Endothelial cell of umbilical vein (primary cell): Measurements from ENCODE around the gene ZNF222. TPM values are rescaled to one million over a fixed set of nuclear protein-coding genes. Genes with fewer than 3 reads are reported as not detected.

Source experiments
- BruUV-seq: library from RNA; stranded (reverse); fragments of 400-500 nt; replicated peaks from 2 replicates; lab custom pipeline; 2021; lab: Mats Ljungman, UMichigan
- CTCF ChIA-PET: fragments of 300-600, 350-600 bp; sonication (Branson Sonifier 250); formaldehyde crosslinking; loops from one replicate; lab custom pipeline; 2021; ENCODE audit warnings: antibody characterized with exemption, inconsistent platforms; lab: Charles Lee
- POLR2A ChIA-PET: fragments of 300-600, 350-600 bp; sonication (Branson Sonifier 250); formaldehyde crosslinking; loops from one replicate; lab custom pipeline; 2021; ENCODE audit warnings: antibody characterized with exemption, inconsistent platforms; lab: Charles Lee
- DNase-seq: peaks from one replicate; pipeline ENCODE4 v3.0.0-alpha.2; 2011; ENCODE audit warnings: low read depth, low spot score
- FAIRE-seq: peaks from 2 replicates; lab custom pipeline; 2011; peaks lifted over from hg19 to GRCh38; lab: Jason Lieb, UNC
- H2AFZ ChIP-seq: 2 replicates; pipeline ENCODE4 v1.6.0; 2012; ENCODE audit warnings: low read depth, low read length, control low read depth, inconsistent platforms
- H3K27ac ChIP-seq: 2 replicates; pipeline ENCODE4 v1.5.1; 2011; ENCODE audit warnings: low read depth, mild to moderate bottlenecking, control low read depth, low read length, moderate library complexity; ENCODE audit not compliant: insufficient read depth
- H3K27me3 ChIP-seq, 2 experiments: 2 replicates each; pipeline versions ENCODE4 v1.6.0 to v1.6.1; 2011; ENCODE audit warnings: low read length in 2 of 2, mixed read lengths in 1 of 2; ENCODE audit not compliant: control insufficient read depth in 2 of 2, insufficient read depth in 2 of 2
- H3K36me3 ChIP-seq, 2 experiments: 2 replicates in 1 of 2; 3 replicates in 1 of 2; pipeline ENCODE4 v1.5.1; 2011; ENCODE audit warnings: low read length in 2 of 2, mild to moderate bottlenecking in 1 of 2, moderate library complexity in 1 of 2; ENCODE audit not compliant: control insufficient read depth in 2 of 2, insufficient read depth in 2 of 2; ENCODE audit errors: extremely low read depth in 1 of 2
- H3K4me1 ChIP-seq: 3 replicates; pipeline ENCODE4 v1.5.1; 2011; ENCODE audit warnings: mild to moderate bottlenecking, low read length; ENCODE audit not compliant: control insufficient read depth, insufficient read depth; ENCODE audit errors: extremely low read depth
- H3K4me2 ChIP-seq: 2 replicates; pipeline ENCODE4 v1.6.1; 2011; ENCODE audit warnings: low read length, control low read depth, mixed read lengths; ENCODE audit not compliant: insufficient read depth
- H3K4me3 ChIP-seq, 3 experiments: fragments of 200-600 bp in 1 of 3; sonication (generic), shearing (Covaris generic) in 1 of 3; replicated peaks in 1 of 3; 2 replicates each; pipeline ENCODE4 v1.5.1; 2011 to 2016; ENCODE audit warnings: control low read depth in 3 of 3, low read length in 3 of 3, mild to moderate bottlenecking in 2 of 3, inconsistent platforms in 1 of 3, low read depth in 1 of 3, moderate library complexity in 1 of 3; ENCODE audit not compliant: insufficient read depth in 1 of 3
- H3K79me2 ChIP-seq: 2 replicates; pipeline ENCODE4 v1.6.0; 2012; ENCODE audit warnings: low read length, inconsistent platforms; ENCODE audit not compliant: control insufficient read depth, insufficient read depth
- H3K9ac ChIP-seq: replicated peaks from 2 replicates; pipeline ENCODE3; 2011; ENCODE audit warnings: low read length, control low read depth; ENCODE audit not compliant: insufficient read depth; ENCODE audit errors: extremely low read depth
- H3K9me1 ChIP-seq: replicated peaks from 3 replicates; pipeline ENCODE4 v1.6.0; 2011; ENCODE audit warnings: mild to moderate bottlenecking, low read length; ENCODE audit not compliant: control insufficient read depth, insufficient read depth; ENCODE audit errors: extremely low read depth
- H3K9me3 ChIP-seq: replicated peaks from 2 replicates; pipeline ENCODE4 v1.5.1; 2012; ENCODE audit warnings: low read length, inconsistent platforms; ENCODE audit not compliant: control insufficient read depth, insufficient read depth
- H4K20me1 ChIP-seq: replicated peaks from 2 replicates; pipeline ENCODE3; 2011; ENCODE audit warnings: mild to moderate bottlenecking, low read length; ENCODE audit not compliant: control insufficient read depth, insufficient read depth; ENCODE audit errors: extremely low read depth
- EZH2 ChIP-seq: IDR thresholded peaks from 2 replicates; pipeline ENCODE4 v1.6.1; 2012; ENCODE audit warnings: borderline replicate concordance, low read depth, mild to moderate bottlenecking, moderate library complexity, low read length, inconsistent platforms; ENCODE audit not compliant: severe bottlenecking
- FOS ChIP-seq: IDR thresholded peaks from 2 replicates; pipeline ENCODE4 v1.6.1; 2011; ENCODE audit warnings: mild to moderate bottlenecking, low read length, moderate library complexity, borderline replicate concordance; ENCODE audit not compliant: insufficient read depth
- GATA2 ChIP-seq: IDR thresholded peaks from 2 replicates; pipeline ENCODE4 v1.7.0; 2011; ENCODE audit warnings: low read depth, mild to moderate bottlenecking, moderate library complexity, mixed read lengths, low read length; ENCODE audit not compliant: insufficient read length, insufficient read depth
- JUN ChIP-seq: IDR thresholded peaks from 2 replicates; pipeline ENCODE4 v1.6.1; 2011; ENCODE audit warnings: borderline replicate concordance, low read depth; ENCODE audit not compliant: insufficient read length, insufficient read depth
- MYC ChIP-seq: IDR thresholded peaks from one replicate; pipeline ENCODE4 v1.6.1; 2011; ENCODE audit warnings: mild to moderate bottlenecking, low read depth, low read length
- POLR2A ChIP-seq: IDR thresholded peaks from 2 replicates; pipeline ENCODE4 v1.6.1; 2012; ENCODE audit warnings: low read depth, mild to moderate bottlenecking, control low read depth, low read length
- POLR2AphosphoS5 ChIP-seq: IDR thresholded peaks from 2 replicates; pipeline ENCODE4 v1.6.1; 2012; ENCODE audit warnings: low read depth, mild to moderate bottlenecking, control low read depth, low read length, moderate library complexity; ENCODE audit not compliant: insufficient read depth
- dilution Hi-C: fragments of 300-500 bp; cut with MboI; formaldehyde crosslinking; loops from one replicate; pipeline ENCODE4 v1.15.0; 2019; ENCODE audit warnings: low sequenced_read_pairs; ENCODE audit not compliant: extremely low pct_ligation_motif_present
- intact Hi-C: fragments of 100-400 bp; cut with micrococcal nuclease; formaldehyde crosslinking; loops from one replicate; pipeline ENCODE4 v1.10.0; 2022
- polyA plus RNA-seq, 4 experiments: library from polyadenylated mRNA; depleted of rRNA in 3 of 4; stranded (reverse) in 3 of 4; unstranded in 1 of 4; fragments of >200 nt; gene quantifications; 2 replicates each; pipeline versions ENCODE4 v1.2.1 to v1.2.3, GENCODE V29; 2011 to 2012; ENCODE audit warnings: missing spikeins in 1 of 4
- total RNA-seq: library from RNA; stranded (reverse); gene quantifications from 2 replicates; pipeline ENCODE4 v1.2.3, GENCODE V29; 2021
- TF ChIP-seq, protein P1 (sequence below): IDR thresholded peaks from 2 replicates; pipeline ENCODE4 v1.6.1; 2011; ENCODE audit not compliant: insufficient read depth, insufficient read length
- TF ChIP-seq, protein P2 (sequence below), 2 donors: IDR thresholded peaks; 1 replicate in 1 of 2; 2 replicates in 1 of 2; pipeline ENCODE4 v1.5.1; 2011; ENCODE audit warnings: low read length in 2 of 2, mild to moderate bottlenecking in 2 of 2, moderate library complexity in 2 of 2, control low read depth in 1 of 2, inconsistent platforms in 1 of 2, low read depth in 1 of 2; ENCODE audit not compliant: insufficient read depth in 1 of 2; ENCODE audit errors: extremely low read depth in 1 of 2

Gene ZNF222
- total and polyA plus RNA-seq, 2 donors (not counting 3 experiments of a cell fraction or from before 2014, with no cell fraction given) = 2.2 to 5.2 TPM

DNA sequence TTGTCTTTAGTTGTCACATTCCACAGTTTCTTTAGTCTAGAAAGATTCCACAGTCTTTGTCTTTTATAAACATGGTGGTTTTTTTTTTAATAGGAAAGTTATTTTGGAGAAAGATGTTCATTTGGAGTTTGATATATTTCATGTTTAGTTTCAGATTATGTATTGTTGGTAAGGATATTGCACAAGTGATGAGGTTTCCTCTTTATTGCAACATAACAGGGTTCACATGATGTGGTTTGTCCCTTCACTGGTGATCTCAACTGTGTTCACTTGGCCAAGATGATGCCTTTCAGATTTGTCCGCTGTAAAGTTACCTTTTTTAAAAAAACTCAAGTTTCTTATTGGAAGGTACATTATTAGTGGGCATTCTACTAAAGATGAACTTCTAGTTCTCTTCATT lies 19.2 kb upstream of the ZNF222 start:
- H3K36me3 ChIP-seq = peaks cover 20 to 25% of the 10 kb centered on the region in 2 experiments
- peaks cover 10% of the 10 kb centered on the region for H3K9me3 ChIP-seq
- H3K9ac ChIP-seq = no peak overlapping the region
- TF ChIP-seq EZH2 (no peak), POLR2A (no peak), GATA2 (no peak), POLR2AphosphoS5 (no peak), FOS (no peak), MYC (no peak), JUN (no peak)
- TF ChIP-seq, protein P1, sequence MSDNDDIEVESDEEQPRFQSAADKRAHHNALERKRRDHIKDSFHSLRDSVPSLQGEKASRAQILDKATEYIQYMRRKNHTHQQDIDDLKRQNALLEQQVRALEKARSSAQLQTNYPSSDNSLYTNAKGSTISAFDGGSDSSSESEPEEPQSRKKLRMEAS = no peak
- TF ChIP-seq, protein P2, sequence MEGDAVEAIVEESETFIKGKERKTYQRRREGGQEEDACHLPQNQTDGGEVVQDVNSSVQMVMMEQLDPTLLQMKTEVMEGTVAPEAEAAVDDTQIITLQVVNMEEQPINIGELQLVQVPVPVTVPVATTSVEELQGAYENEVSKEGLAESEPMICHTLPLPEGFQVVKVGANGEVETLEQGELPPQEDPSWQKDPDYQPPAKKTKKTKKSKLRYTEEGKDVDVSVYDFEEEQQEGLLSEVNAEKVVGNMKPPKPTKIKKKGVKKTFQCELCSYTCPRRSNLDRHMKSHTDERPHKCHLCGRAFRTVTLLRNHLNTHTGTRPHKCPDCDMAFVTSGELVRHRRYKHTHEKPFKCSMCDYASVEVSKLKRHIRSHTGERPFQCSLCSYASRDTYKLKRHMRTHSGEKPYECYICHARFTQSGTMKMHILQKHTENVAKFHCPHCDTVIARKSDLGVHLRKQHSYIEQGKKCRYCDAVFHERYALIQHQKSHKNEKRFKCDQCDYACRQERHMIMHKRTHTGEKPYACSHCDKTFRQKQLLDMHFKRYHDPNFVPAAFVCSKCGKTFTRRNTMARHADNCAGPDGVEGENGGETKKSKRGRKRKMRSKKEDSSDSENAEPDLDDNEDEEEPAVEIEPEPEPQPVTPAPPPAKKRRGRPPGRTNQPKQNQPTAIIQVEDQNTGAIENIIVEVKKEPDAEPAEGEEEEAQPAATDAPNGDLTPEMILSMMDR (IDR thresholded peaks at IDR 0.05; ENCODE audit: extremely low read depth in 1 of 2, insufficient read depth in 1 of 2, low read depth in 1 of 2, low read length in 2 of 2) = no peak
- H3K4me2 ChIP-seq = no peak overlapping the region
- no peaks in the 10 kb centered on the region for H3K9me1 ChIP-seq
- intact Hi-C loops = loop anchor here (10.0 kb wide), 1 partner anchor 299 kb away; the partner anchor contains the start of gene ZNF235
- FAIRE-seq (no peak), DNase-seq (no peak)
- H4K20me1 ChIP-seq = no peaks in the 10 kb centered on the region
- H3K4me1 ChIP-seq = peaks cover 6% of the 10 kb centered on the region
- no peaks in the 10 kb centered on the region for H3K79me2 ChIP-seq
- H3K4me3 ChIP-seq = no peak overlapping the region
- ChIA-PET POLR2A (no interaction called here), CTCF (no interaction called here)
- H3K27me3 ChIP-seq = no peaks in the 10 kb centered on the region
- dilution Hi-C loops = no loop called here
- H2AFZ ChIP-seq = no peak overlapping the region
- BruUV-seq = no TSS peak
- H3K27ac ChIP-seq = no peak overlapping the region
